Fibroblast of mammary gland (primary cell): ENCODE data around the gene IFT74.
A peak's percentile ranks its signal among the peaks of the same experiment; 100 is the strongest.
"Not testable (repeated sequence)": the region's sequence is repeated elsewhere in the genome, so short reads cannot be mapped to it uniquely, and the experiment has no call there.

Experiments
- DNase-seq: peaks from one replicate; pipeline ENCODE4 v3.0.0-alpha.2; 2010; ENCODE audit warnings: low read depth
- H3K4me3 ChIP-seq: 2 replicates; pipeline ENCODE4 v1.5.1; 2011; ENCODE audit warnings: low read depth, mild to moderate bottlenecking, low read length, moderate library complexity; ENCODE audit not compliant: control insufficient read depth
- TF ChIP-seq, protein P1 (sequence below): conservative IDR thresholded peaks from 2 replicates; pipeline ENCODE4 v1.5.1; 2011; ENCODE audit warnings: low read depth, low read length, inconsistent platforms; ENCODE audit not compliant: control insufficient read depth, insufficient read depth

Gene IFT74

DNA sequence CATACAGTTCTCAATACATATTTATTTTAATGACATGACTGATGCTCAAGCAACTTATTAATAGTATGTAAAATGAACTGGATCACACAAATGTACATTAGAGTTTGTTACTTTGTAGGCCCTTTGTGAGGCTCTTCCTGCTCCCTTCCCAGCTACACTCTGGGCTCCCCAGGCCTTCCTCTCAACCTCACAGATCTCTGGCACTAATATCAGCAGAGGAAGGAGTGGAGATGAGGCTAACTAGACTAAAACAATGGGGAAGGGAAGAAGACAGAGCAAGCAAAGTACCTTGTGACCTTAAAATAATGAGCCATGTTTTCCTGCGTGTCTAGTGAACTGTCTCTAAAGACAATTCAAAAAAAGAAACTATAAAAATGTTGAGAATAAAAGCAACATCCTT is 122.5 kb downstream of the IFT74 start:
- H3K4me3 ChIP-seq = no peak overlapping the region
- DNase-seq = no peak
- TF ChIP-seq, protein P1, sequence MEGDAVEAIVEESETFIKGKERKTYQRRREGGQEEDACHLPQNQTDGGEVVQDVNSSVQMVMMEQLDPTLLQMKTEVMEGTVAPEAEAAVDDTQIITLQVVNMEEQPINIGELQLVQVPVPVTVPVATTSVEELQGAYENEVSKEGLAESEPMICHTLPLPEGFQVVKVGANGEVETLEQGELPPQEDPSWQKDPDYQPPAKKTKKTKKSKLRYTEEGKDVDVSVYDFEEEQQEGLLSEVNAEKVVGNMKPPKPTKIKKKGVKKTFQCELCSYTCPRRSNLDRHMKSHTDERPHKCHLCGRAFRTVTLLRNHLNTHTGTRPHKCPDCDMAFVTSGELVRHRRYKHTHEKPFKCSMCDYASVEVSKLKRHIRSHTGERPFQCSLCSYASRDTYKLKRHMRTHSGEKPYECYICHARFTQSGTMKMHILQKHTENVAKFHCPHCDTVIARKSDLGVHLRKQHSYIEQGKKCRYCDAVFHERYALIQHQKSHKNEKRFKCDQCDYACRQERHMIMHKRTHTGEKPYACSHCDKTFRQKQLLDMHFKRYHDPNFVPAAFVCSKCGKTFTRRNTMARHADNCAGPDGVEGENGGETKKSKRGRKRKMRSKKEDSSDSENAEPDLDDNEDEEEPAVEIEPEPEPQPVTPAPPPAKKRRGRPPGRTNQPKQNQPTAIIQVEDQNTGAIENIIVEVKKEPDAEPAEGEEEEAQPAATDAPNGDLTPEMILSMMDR = no peak

DNA sequence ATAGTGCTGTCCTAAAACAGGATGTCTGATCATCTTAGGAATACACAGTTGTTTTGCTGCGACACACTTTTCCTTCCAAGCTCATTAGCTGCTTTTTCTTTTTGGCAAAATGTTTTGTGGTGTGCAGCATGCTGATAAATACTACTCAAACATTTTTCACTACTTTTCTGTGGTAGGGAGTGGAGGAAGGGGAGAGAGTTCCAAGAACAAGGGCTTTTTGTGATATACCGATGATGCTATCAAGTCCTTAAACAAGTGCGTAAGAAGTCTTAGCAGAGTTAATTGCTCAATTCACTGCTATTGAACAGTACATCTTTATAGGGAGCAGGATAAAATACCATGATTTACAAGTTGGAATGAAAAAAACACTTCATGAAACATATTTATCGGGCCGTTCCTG is 129.2 kb downstream of the IFT74 start:
- H3K4me3 ChIP-seq = no peak overlapping the region
- DNase-seq = no peak
- TF ChIP-seq, protein P1 = no peak

DNA sequence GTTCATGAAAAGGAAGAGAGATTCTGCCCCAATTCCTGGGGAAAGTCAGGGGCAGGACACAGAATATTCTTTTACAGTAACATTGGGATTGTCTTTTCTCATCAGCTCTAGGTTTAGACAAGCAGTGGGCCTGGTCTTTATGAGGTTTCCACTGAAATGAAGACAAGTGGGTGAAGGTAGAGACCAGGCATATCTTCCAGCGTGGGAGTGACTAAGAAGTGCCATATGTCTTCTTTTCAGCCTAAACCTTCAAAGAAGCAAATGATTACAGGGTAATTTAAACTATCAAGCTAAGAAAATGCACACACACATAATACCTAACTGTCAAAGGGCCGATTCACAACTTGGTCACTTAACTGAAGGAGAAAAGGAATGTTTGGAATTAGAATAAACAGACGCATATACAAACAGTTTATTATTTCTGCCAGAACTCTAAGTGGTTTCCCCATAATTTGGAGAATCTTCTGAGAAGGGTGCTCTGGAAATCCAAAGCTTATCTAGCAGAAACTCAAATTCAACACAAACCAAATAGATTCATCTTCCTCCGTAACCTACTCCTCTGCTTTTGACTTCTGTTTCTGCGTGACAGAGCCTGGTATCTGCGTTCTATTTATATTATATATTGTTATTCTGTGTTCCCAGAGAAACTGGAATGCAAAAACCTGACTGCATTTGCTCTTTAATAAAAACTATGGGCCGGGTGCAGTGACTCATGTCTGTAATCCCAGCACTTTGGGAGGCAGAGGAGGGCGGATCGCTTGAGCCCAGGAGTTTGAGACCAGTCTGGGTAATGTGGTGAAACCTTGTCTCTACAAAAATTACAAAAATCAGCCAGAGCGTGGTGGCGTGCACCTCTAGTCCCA is 130.8 kb downstream of the IFT74 start:
- no peak overlapping the region for H3K4me3 ChIP-seq

DNA sequence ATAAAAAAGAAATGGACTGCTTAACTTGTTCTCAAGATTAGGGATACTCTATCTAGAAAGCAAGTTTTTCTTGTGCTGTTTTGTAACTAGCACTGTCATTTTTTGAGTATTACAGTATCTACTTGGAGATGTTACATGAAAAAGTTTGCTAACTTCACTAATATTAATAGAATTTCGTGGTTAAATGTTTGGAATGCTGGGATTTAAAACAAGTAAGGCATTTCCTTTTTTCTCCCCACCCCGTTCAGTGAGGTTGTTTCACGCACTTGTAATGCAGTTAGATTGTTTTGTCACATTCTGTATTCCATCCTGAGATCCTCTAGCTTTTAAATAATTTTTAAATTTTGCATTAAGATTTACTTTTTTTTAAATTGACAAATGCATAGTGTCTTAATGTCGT is 132.8 kb downstream of the IFT74 start:
- TF ChIP-seq, protein P1 = no peak
- peak; percentile 19 for DNase-seq
- H3K4me3 ChIP-seq = no peak overlapping the region

More for the DNA sequence above, 130.8 kb downstream of the IFT74 start:
- TF ChIP-seq, protein P1 = no peak
- peak; percentile 35 for DNase-seq

DNA sequence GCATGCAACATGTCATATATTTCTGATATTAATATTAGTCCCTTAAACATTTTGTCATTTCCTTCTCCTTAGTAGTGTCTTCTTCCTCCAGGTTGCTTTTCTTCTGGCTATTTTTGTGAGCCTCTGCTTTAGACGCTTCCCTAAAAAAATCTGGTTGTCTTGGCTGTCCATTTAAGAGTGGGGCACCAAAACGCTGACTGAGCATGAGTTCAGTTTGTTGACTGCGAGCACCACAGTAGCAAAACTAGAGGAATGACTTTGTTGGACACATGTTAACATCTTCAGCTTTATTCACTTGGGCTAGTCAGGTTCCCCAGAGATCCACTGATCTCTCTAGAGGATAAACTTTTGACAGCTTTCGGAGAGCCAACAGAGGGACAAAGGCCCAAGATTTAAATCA is 133.5 kb downstream of the IFT74 start:
- TF ChIP-seq, protein P1 = no peak
- no peak for DNase-seq
- H3K4me3 ChIP-seq = no peak overlapping the region

DNA sequence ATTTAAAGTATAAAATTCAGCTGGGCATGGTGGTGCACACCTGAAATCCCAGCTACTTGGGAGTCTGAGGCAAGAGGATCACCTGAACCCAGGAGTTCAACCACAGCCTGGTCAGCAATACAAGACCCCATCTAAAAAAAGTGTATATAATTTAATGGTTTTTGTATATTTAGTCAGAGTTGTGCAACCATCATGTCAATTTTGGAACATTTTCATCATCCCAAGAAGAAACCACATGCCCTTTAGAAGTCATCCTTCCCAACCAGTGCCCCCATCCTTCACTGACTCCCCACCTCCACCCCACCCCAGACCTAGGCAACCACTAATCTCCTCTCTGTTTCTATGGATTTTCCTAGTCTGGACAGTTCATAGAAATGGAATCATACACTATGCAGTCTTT is 134.0 kb downstream of the IFT74 start:
- TF ChIP-seq, protein P1 = no peak
- peak; percentile 10 for DNase-seq
- no peak overlapping the region for H3K4me3 ChIP-seq

DNA sequence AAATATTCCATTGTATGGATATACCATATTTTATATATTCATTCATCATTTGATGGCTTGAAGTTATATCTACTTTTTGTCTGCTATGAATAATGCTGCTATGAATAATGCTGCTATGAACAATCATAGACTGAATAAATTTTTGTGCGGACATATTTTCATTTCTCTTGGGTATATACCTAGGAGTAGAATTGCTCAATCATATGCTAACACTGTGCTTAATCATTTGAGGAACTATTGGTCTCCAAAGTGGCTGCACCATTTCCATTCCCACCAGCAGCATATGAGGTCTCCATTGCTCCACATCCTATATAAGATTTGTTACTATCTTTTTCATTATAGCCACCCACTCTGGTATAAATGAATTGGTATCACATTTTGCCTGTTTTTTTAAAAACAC is 134.5 kb downstream of the IFT74 start:
- H3K4me3 ChIP-seq = no peak overlapping the region
- TF ChIP-seq, protein P1 = no peak
- DNase-seq = no peak

DNA sequence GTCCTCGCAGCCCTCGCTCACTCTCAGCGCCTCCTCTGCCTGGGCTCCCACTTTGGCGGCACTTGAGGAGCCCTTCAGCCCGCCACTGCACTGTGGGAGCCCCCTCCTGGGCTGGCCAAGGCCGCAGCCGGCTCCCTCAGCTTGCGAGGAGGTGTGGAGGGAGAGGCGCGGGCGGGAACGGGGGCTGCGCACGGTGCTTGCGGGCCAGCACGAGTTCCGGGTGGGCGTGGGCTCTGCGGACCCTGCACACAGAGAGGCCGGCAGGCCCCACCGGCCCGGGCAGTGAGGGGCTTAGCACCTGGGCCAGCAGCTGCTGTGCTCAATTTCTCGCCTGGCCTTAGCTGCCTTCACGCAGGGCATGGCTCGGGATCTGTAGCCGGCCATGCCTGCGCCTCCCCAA is 136.3 kb downstream of the IFT74 start:
- DNase-seq, H3K4me3 ChIP-seq: not testable (repeated sequence)

DNA sequence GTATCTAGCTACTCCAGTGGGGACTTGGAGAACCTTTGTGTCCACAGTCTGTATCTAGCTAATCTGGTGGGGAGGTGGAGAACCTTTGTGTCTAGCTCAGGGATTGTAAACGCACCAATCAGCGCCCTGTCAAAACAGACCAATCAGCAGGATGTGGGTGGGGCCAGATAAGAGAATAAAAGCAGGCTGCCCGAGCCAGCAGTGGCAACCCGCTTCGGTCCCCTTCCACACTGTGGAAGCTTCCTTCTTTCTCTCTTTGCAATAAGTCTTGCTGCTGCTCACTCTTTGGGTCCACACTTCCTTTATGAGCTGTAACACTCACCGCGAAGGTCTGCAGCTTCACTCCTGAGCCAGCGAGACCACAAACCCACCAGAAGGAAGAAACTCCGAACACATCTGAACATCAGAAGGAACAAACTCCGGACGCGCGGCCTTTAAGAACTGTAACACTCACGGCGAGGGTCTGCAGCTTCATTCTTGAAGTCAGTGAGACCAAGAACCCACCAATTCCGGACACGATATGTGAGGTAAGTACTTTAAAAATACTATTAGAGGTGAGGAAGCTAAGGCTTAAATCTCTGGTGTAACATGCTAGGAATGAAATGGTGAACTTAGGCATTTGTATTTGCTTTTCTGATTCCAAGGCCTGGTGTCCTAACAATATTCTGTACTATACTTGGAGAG is 137.3 kb downstream of the IFT74 start:
- not testable (repeated sequence) for DNase-seq, H3K4me3 ChIP-seq
